Liver (tissue), 9 donors: Measurements from ENCODE around the gene SV2B. TPM values are rescaled to one million over a fixed set of nuclear protein-coding genes. Genes with fewer than 3 reads are reported as not detected.

Source experiments
- DNase-seq: peaks from one replicate; pipeline ENCODE4 v3.0.0-alpha.2; 2017; ENCODE audit warnings: low spot score
- H3K27ac ChIP-seq, 2 donors: one replicate each; pipeline ENCODE4 v1.7.0; 2013; ENCODE audit warnings: inconsistent platforms in 2 of 2, low read length in 2 of 2, control low read depth in 1 of 2, low read depth in 1 of 2, mild to moderate bottlenecking in 1 of 2
- H3K27me3 ChIP-seq, 4 donors: one replicate each; pipeline versions ENCODE4 v1.6.1 to v1.7.0; 2013; ENCODE audit warnings: low read length in 3 of 4, inconsistent platforms in 1 of 4, mild to moderate bottlenecking in 1 of 4, moderate library complexity in 1 of 4; ENCODE audit not compliant: control insufficient read depth in 4 of 4, insufficient read depth in 4 of 4
- H3K36me3 ChIP-seq, 4 donors: one replicate each; pipeline versions ENCODE4 v1.6.1 to v1.7.0; 2013; ENCODE audit warnings: low read length in 3 of 4, mild to moderate bottlenecking in 3 of 4, low read depth in 1 of 4, moderate library complexity in 1 of 4; ENCODE audit not compliant: control insufficient read depth in 4 of 4, insufficient read depth in 3 of 4
- H3K4me1 ChIP-seq, 4 donors: one replicate each; pipeline versions ENCODE4 v1.6.1 to v1.7.0; 2013; ENCODE audit warnings: low read length in 3 of 4, mild to moderate bottlenecking in 3 of 4, moderate library complexity in 1 of 4; ENCODE audit not compliant: control insufficient read depth in 4 of 4, insufficient read depth in 4 of 4
- H3K4me3 ChIP-seq, 3 donors: one replicate each; pipeline versions ENCODE4 v1.6.1 to v1.7.0; 2013; ENCODE audit warnings: low read length in 3 of 3, control low read depth in 1 of 3, low read depth in 1 of 3, mild to moderate bottlenecking in 1 of 3
- H3K9ac ChIP-seq, 2 donors: one replicate each; pipeline ENCODE4 v1.7.0; 2013; ENCODE audit warnings: low read length in 2 of 2, mild to moderate bottlenecking in 2 of 2, moderate library complexity in 2 of 2, control low read depth in 1 of 2, low read depth in 1 of 2
- H3K9me3 ChIP-seq, 4 donors: one replicate each; pipeline versions ENCODE4 v1.6.1 to v1.7.0; 2013; ENCODE audit warnings: low read length in 3 of 4; ENCODE audit not compliant: control insufficient read depth in 4 of 4
- EGR1 ChIP-seq, 2 donors: IDR thresholded peaks; 2 replicates each; pipeline ENCODE4 v1.6.1; 2016 to 2018; ENCODE audit warnings: antibody characterized with exemption in 2 of 2, low read depth in 2 of 2
- FOXA1 ChIP-seq: IDR thresholded peaks from 2 replicates; pipeline ENCODE4 v1.6.1; 2016; ENCODE audit warnings: antibody characterized with exemption
- FOXA2 ChIP-seq: IDR thresholded peaks from 2 replicates; pipeline ENCODE4 v1.6.1; 2016; ENCODE audit warnings: antibody characterized with exemption
- GABPA ChIP-seq, 2 donors: IDR thresholded peaks in 1 of 2; conservative IDR thresholded peaks in 1 of 2; 2 replicates each; pipeline ENCODE4 v1.6.1; 2016; ENCODE audit warnings: antibody characterized with exemption in 2 of 2, mild to moderate bottlenecking in 1 of 2, moderate library complexity in 1 of 2
- HNF4A ChIP-seq, 2 donors: conservative IDR thresholded peaks; 2 replicates each; pipeline ENCODE4 v1.6.1; 2016; ENCODE audit warnings: antibody characterized with exemption in 2 of 2, mild to moderate bottlenecking in 2 of 2
- HNF4G ChIP-seq: IDR thresholded peaks from 2 replicates; pipeline ENCODE4 v1.6.1; 2016; ENCODE audit warnings: antibody characterized with exemption
- JUND ChIP-seq, 2 donors: IDR thresholded peaks; 2 replicates each; pipeline ENCODE4 v1.6.1; 2016; ENCODE audit warnings: antibody characterized with exemption in 2 of 2
- NR2F2 ChIP-seq: IDR thresholded peaks from 2 replicates; pipeline ENCODE4 v1.6.1; 2016; ENCODE audit warnings: antibody characterized with exemption
- RAD21 ChIP-seq, 2 donors: IDR thresholded peaks; 2 replicates each; pipeline ENCODE4 v1.6.1; 2016; ENCODE audit warnings: antibody characterized with exemption in 2 of 2, mild to moderate bottlenecking in 2 of 2
- RXRA ChIP-seq, 2 donors: IDR thresholded peaks; 2 replicates each; pipeline ENCODE4 v1.6.1; 2017 to 2018; ENCODE audit warnings: antibody characterized with exemption in 2 of 2, mild to moderate bottlenecking in 1 of 2
- SP1 ChIP-seq: IDR thresholded peaks from 2 replicates; pipeline ENCODE4 v1.6.1; 2018; ENCODE audit warnings: antibody characterized with exemption, mild to moderate bottlenecking
- TAF1 ChIP-seq: conservative IDR thresholded peaks from 2 replicates; pipeline ENCODE4 v1.6.1; 2016; ENCODE audit warnings: antibody characterized with exemption, mild to moderate bottlenecking
- WGBS: extraction: QIAGEN DNeasy Blood & Tissue Kit; methylation state at CpG from one replicate; pipeline ENCODE4 v1.1.7; 2013; 5-methylcytosine and 5-hydroxymethylcytosine counted together
- polyA plus RNA-seq, 2 donors: library from polyadenylated mRNA; stranded (reverse) in 1 of 2; unstranded in 1 of 2; fragments of 200-250 nt in 1 of 2; fragments of >200 nt in 1 of 2; fragmentation: Nextera tagmentation in 1 of 2; extraction: Ambion mirVana in 1 of 2; gene quantifications; one replicate each; pipeline versions ENCODE4 v1.2.1 to v1.2.3, GENCODE V29; 2013 to 2015
- total RNA-seq, 2 donors: library from RNA; depleted of rRNA; stranded (reverse); fragments of >200 nt; gene quantifications; one replicate each; pipeline ENCODE4 v1.2.3, GENCODE V29; 2014
- TF ChIP-seq, protein P1 (sequence below): fragments of 150-350 bp; IDR thresholded peaks from 2 replicates; pipeline ENCODE4 v1.5.1; 2017; ENCODE audit warnings: improper control_type of control experiment, low read depth, low read length; ENCODE audit not compliant: missing input control
- TF ChIP-seq, protein P2 (sequence below): IDR thresholded peaks from 2 replicates; pipeline ENCODE4 v1.6.1; 2016; ENCODE audit warnings: antibody characterized with exemption
- TF ChIP-seq, protein P3 (sequence below): IDR thresholded peaks from 2 replicates; pipeline ENCODE4 v1.6.1; 2016; ENCODE audit warnings: antibody characterized with exemption, mild to moderate bottlenecking
- TF ChIP-seq, protein P4 (sequence below): IDR thresholded peaks from 2 replicates; pipeline ENCODE4 v1.6.1; 2016; ENCODE audit warnings: antibody characterized with exemption
- TF ChIP-seq, protein P5 (sequence below): IDR thresholded peaks from 2 replicates; pipeline ENCODE4 v1.6.1; 2016; ENCODE audit warnings: antibody characterized with exemption
- donor health status: healthy.
- donor health status: healthy.
- donor health status: healthy.
- donor health status: healthy.
- donor health status: healthy.

SV2B gene
- total and polyA plus RNA-seq, 4 donors, result 0.08 to 0.16 (median 0.09) TPM; not detected in 1

DNA sequence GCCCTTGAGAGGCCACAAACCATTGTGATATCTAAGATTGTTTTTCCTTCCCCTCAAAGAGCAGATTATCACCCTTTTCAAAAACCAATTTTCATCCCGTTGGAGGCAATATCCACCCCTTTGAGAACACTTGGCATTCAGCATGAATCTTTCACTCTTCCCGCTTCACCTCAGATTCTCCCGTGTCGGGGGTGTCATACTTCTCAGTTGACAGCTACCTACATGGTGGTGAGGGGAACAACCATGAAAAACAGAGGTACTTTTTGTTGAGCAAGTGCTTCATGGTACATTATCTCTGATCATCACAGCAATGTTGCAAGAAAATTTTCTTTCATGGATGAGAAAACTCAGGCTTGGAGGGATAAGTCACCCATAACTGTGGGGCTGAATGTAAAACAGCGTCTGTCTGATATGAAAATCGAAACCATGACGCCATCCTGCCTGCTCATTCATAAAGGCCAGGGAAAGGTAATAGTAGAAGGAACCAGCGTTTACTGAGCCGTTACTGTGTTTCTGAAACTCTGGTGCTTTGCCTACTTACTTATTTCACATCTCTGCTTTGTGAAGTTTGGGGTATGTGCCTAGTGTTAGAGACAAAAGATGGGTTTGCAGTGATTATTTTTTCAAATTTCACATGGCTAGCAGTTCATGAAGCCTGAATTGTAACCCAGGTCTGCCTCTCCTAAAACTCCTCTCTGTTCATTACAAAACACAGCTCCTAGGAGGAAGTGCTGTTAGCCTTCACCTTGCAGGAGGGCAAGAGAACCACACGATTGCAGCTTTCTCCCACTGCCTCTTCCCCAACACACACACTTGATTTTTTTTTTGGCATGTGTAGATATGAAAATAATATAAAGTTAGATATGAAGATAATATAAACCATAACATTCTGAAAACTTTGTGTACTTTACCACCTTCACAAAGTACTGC is 35.4 kb downstream of the SV2B start:
- Histone ChIP-seq H3K9me3 (no peaks in the 10 kb centered on the region), H3K27me3 (peaks cover 0 to 7% (median 2%) of the 10 kb centered on the region in 4 donors), H3K9ac (no peak overlapping the region), H3K36me3 (no peaks in the 10 kb centered on the region), H3K4me1 (no peaks in the 10 kb centered on the region), H3K4me3 (no peak overlapping the region), H3K27ac (no peak overlapping the region)
- WGBS, result 78% methylated on average over 10 of the region's 10 CpGs
- no peak for DNase-seq
- no peak for TF ChIP-seq HNF4A (conservative IDR thresholded peaks at IDR 0.05)
- TF ChIP-seq RXRA (IDR thresholded peaks at IDR 0.05), result no peak
- TF ChIP-seq, protein P1, sequence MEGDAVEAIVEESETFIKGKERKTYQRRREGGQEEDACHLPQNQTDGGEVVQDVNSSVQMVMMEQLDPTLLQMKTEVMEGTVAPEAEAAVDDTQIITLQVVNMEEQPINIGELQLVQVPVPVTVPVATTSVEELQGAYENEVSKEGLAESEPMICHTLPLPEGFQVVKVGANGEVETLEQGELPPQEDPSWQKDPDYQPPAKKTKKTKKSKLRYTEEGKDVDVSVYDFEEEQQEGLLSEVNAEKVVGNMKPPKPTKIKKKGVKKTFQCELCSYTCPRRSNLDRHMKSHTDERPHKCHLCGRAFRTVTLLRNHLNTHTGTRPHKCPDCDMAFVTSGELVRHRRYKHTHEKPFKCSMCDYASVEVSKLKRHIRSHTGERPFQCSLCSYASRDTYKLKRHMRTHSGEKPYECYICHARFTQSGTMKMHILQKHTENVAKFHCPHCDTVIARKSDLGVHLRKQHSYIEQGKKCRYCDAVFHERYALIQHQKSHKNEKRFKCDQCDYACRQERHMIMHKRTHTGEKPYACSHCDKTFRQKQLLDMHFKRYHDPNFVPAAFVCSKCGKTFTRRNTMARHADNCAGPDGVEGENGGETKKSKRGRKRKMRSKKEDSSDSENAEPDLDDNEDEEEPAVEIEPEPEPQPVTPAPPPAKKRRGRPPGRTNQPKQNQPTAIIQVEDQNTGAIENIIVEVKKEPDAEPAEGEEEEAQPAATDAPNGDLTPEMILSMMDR, result no peak
- no peak for TF ChIP-seq GABPA (IDR thresholded peaks at IDR 0.05 in 1 of 2, conservative IDR thresholded peaks at IDR 0.05 in 1 of 2)
- TF ChIP-seq, protein P2, sequence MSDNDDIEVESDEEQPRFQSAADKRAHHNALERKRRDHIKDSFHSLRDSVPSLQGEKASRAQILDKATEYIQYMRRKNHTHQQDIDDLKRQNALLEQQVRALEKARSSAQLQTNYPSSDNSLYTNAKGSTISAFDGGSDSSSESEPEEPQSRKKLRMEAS, result no peak
- no peak for TF ChIP-seq FOXA2
- no peak for TF ChIP-seq NR2F2
- TF ChIP-seq, protein P3, sequence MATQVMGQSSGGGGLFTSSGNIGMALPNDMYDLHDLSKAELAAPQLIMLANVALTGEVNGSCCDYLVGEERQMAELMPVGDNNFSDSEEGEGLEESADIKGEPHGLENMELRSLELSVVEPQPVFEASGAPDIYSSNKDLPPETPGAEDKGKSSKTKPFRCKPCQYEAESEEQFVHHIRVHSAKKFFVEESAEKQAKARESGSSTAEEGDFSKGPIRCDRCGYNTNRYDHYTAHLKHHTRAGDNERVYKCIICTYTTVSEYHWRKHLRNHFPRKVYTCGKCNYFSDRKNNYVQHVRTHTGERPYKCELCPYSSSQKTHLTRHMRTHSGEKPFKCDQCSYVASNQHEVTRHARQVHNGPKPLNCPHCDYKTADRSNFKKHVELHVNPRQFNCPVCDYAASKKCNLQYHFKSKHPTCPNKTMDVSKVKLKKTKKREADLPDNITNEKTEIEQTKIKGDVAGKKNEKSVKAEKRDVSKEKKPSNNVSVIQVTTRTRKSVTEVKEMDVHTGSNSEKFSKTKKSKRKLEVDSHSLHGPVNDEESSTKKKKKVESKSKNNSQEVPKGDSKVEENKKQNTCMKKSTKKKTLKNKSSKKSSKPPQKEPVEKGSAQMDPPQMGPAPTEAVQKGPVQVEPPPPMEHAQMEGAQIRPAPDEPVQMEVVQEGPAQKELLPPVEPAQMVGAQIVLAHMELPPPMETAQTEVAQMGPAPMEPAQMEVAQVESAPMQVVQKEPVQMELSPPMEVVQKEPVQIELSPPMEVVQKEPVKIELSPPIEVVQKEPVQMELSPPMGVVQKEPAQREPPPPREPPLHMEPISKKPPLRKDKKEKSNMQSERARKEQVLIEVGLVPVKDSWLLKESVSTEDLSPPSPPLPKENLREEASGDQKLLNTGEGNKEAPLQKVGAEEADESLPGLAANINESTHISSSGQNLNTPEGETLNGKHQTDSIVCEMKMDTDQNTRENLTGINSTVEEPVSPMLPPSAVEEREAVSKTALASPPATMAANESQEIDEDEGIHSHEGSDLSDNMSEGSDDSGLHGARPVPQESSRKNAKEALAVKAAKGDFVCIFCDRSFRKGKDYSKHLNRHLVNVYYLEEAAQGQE, result no peak
- TF ChIP-seq RAD21 (IDR thresholded peaks at IDR 0.05), result no peak
- TF ChIP-seq TAF1, result no peak
- no peak for TF ChIP-seq FOXA1
- TF ChIP-seq, protein P4, sequence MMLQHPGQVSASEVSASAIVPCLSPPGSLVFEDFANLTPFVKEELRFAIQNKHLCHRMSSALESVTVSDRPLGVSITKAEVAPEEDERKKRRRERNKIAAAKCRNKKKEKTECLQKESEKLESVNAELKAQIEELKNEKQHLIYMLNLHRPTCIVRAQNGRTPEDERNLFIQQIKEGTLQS, result no peak
- TF ChIP-seq HNF4G, result no peak

DNA sequence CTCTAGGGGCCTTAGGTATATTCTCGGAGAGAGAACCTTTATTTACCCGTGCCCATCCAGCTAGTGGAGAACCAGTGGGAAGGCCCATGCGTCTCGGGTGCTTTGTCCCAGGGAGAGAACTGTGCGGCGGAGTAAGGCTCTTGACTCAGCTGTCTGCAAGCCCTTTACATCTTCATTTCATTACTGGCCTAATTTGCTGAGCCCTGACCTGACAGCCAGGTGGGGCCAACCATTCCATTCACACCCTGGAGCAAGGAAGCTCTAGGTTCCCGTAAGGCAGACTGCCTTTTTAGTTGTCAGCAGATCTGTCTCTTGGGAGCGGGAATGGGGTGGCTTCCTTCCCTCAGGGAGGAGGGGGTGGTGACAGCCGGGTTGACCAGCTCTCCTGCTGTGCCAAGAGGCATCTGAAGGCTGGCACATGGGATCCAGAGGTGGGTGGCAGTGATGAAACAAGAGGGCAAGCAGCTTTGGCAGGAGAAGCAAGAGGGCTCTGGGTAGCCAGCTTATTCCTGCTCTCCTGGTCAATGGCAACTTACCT is 36.4 kb downstream of the SV2B start:
- H3K4me1 ChIP-seq, result no peaks in the 10 kb centered on the region
- no peak overlapping the region for H3K27ac ChIP-seq
- no peak overlapping the region for H3K4me3 ChIP-seq
- no peak overlapping the region for H3K9ac ChIP-seq
- DNase-seq, result no peak
- no peaks in the 10 kb centered on the region for H3K9me3 ChIP-seq
- WGBS, result 69% methylated on average over 9 of the region's 9 CpGs
- H3K27me3 ChIP-seq, result peaks cover 0 to 7% (median 2%) of the 10 kb centered on the region in 4 donors
- H3K36me3 ChIP-seq, result no peaks in the 10 kb centered on the region
- TF ChIP-seq FOXA1 (no peak), RAD21 (IDR thresholded peaks at IDR 0.05) (no peak), HNF4G (no peak), RXRA (IDR thresholded peaks at IDR 0.05) (no peak), EGR1 (IDR thresholded peaks at IDR 0.05; ENCODE audit: low read depth in 2 of 2) (no peak), GABPA (IDR thresholded peaks at IDR 0.05 in 1 of 2, conservative IDR thresholded peaks at IDR 0.05 in 1 of 2) (no peak), SP1 (no peak), JUND (IDR thresholded peaks at IDR 0.05) (no peak), HNF4A (conservative IDR thresholded peaks at IDR 0.05) (no peak), NR2F2 (no peak)
- TF ChIP-seq, protein P1, result no peak
- TF ChIP-seq, protein P4, result no peak
- TF ChIP-seq, protein P2, result no peak
- TF ChIP-seq, protein P5, sequence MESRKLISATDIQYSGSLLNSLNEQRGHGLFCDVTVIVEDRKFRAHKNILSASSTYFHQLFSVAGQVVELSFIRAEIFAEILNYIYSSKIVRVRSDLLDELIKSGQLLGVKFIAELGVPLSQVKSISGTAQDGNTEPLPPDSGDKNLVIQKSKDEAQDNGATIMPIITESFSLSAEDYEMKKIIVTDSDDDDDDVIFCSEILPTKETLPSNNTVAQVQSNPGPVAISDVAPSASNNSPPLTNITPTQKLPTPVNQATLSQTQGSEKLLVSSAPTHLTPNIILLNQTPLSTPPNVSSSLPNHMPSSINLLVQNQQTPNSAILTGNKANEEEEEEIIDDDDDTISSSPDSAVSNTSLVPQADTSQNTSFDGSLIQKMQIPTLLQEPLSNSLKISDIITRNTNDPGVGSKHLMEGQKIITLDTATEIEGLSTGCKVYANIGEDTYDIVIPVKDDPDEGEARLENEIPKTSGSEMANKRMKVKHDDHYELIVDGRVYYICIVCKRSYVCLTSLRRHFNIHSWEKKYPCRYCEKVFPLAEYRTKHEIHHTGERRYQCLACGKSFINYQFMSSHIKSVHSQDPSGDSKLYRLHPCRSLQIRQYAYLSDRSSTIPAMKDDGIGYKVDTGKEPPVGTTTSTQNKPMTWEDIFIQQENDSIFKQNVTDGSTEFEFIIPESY, result no peak
